H1 (cell line): ENCODE data around the gene PGM1. TPM values are rescaled to one million over a fixed set of nuclear protein-coding genes. Genes with fewer than 3 reads are reported as not detected.

Experiments used
- MAFK ChIP-seq: IDR thresholded peaks from 2 replicates; pipeline ENCODE4 v1.6.1; 2012; ENCODE audit warnings: low read depth, mild to moderate bottlenecking, improper control_type of control experiment, low read length
- RAD21 ChIP-seq, 2 experiments: IDR thresholded peaks in 1 of 2; conservative IDR thresholded peaks in 1 of 2; 2 replicates each; pipeline ENCODE4 v1.6.1; 2011; ENCODE audit warnings: low read depth in 2 of 2, low read length in 2 of 2, improper control_type of control experiment in 1 of 2, inconsistent platforms in 1 of 2, mild to moderate bottlenecking in 1 of 2, moderate library complexity in 1 of 2
- RFX5 ChIP-seq: IDR thresholded peaks from 2 replicates; pipeline ENCODE4 v1.6.1; 2011; ENCODE audit warnings: low read depth, low read length, improper control_type of control experiment, borderline replicate concordance
- polyA plus RNA-seq, 7 experiments: library from polyadenylated mRNA; depleted of rRNA in 3 of 7; stranded (reverse) in 5 of 7; unstranded in 2 of 7; fragments of >200 nt in 5 of 7; fragments of 200-250 nt in 2 of 7; gene quantifications; 1 replicate in 5 of 7; 2 replicates in 1 of 7; 4 replicates in 1 of 7; pipeline versions ENCODE4 v1.2.1 to v1.2.3, GENCODE V29; 2011 to 2013; ENCODE audit warnings: missing spikeins in 2 of 7, mixed read lengths in 2 of 7
- total RNA-seq: library from RNA; stranded (reverse); fragmentation: NEBNext Ultra II Directional; extraction: Animal tissue kit (Norgen Biotek cat#: 25700); gene quantifications from 2 replicates; pipeline ENCODE4 v1.2.1, GENCODE V29; 2021
- TF ChIP-seq, protein P1 (sequence below): fragments of 300-600 bp; sonication (generic); IDR thresholded peaks from 2 replicates; pipeline ENCODE4 v1.7.1; 2012; ENCODE audit warnings: low read length, moderate library complexity, mild to moderate bottlenecking, inconsistent platforms; ENCODE audit not compliant: insufficient replicate concordance

PGM1 gene
- total and polyA plus RNA-seq, 2 of the 8 experiments (the other 6 are each of a cell fraction or from before 2014, with no cell fraction given), result 33.0 to 65.4 TPM

DNA sequence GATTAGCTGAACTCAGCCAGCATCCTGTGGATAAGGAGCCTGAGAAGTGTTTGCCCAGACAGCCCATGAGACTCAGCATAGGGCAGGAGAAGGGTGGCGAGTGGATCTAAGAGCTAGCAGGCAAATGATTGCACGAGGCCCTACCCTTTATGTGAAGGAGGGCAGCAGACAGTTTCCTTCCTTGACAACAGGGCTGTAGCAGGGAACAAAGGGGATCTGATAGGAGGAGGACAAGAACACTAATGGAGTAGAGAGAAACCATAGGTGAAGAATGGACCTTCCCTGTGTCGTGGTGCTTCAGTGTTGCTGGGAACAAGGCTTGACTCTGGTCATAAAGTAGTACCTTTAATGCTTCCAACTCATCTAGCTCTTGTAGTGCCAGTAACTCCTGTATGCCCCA, 84.3 kb downstream of the PGM1 start (continued):
- TF ChIP-seq MAFK, result no peak
- no peak for TF ChIP-seq RAD21 (IDR thresholded peaks at IDR 0.05 in 1 of 2, conservative IDR thresholded peaks at IDR 0.05 in 1 of 2; ENCODE audit: low read depth in 2 of 2, low read length in 2 of 2)
- TF ChIP-seq, protein P1, sequence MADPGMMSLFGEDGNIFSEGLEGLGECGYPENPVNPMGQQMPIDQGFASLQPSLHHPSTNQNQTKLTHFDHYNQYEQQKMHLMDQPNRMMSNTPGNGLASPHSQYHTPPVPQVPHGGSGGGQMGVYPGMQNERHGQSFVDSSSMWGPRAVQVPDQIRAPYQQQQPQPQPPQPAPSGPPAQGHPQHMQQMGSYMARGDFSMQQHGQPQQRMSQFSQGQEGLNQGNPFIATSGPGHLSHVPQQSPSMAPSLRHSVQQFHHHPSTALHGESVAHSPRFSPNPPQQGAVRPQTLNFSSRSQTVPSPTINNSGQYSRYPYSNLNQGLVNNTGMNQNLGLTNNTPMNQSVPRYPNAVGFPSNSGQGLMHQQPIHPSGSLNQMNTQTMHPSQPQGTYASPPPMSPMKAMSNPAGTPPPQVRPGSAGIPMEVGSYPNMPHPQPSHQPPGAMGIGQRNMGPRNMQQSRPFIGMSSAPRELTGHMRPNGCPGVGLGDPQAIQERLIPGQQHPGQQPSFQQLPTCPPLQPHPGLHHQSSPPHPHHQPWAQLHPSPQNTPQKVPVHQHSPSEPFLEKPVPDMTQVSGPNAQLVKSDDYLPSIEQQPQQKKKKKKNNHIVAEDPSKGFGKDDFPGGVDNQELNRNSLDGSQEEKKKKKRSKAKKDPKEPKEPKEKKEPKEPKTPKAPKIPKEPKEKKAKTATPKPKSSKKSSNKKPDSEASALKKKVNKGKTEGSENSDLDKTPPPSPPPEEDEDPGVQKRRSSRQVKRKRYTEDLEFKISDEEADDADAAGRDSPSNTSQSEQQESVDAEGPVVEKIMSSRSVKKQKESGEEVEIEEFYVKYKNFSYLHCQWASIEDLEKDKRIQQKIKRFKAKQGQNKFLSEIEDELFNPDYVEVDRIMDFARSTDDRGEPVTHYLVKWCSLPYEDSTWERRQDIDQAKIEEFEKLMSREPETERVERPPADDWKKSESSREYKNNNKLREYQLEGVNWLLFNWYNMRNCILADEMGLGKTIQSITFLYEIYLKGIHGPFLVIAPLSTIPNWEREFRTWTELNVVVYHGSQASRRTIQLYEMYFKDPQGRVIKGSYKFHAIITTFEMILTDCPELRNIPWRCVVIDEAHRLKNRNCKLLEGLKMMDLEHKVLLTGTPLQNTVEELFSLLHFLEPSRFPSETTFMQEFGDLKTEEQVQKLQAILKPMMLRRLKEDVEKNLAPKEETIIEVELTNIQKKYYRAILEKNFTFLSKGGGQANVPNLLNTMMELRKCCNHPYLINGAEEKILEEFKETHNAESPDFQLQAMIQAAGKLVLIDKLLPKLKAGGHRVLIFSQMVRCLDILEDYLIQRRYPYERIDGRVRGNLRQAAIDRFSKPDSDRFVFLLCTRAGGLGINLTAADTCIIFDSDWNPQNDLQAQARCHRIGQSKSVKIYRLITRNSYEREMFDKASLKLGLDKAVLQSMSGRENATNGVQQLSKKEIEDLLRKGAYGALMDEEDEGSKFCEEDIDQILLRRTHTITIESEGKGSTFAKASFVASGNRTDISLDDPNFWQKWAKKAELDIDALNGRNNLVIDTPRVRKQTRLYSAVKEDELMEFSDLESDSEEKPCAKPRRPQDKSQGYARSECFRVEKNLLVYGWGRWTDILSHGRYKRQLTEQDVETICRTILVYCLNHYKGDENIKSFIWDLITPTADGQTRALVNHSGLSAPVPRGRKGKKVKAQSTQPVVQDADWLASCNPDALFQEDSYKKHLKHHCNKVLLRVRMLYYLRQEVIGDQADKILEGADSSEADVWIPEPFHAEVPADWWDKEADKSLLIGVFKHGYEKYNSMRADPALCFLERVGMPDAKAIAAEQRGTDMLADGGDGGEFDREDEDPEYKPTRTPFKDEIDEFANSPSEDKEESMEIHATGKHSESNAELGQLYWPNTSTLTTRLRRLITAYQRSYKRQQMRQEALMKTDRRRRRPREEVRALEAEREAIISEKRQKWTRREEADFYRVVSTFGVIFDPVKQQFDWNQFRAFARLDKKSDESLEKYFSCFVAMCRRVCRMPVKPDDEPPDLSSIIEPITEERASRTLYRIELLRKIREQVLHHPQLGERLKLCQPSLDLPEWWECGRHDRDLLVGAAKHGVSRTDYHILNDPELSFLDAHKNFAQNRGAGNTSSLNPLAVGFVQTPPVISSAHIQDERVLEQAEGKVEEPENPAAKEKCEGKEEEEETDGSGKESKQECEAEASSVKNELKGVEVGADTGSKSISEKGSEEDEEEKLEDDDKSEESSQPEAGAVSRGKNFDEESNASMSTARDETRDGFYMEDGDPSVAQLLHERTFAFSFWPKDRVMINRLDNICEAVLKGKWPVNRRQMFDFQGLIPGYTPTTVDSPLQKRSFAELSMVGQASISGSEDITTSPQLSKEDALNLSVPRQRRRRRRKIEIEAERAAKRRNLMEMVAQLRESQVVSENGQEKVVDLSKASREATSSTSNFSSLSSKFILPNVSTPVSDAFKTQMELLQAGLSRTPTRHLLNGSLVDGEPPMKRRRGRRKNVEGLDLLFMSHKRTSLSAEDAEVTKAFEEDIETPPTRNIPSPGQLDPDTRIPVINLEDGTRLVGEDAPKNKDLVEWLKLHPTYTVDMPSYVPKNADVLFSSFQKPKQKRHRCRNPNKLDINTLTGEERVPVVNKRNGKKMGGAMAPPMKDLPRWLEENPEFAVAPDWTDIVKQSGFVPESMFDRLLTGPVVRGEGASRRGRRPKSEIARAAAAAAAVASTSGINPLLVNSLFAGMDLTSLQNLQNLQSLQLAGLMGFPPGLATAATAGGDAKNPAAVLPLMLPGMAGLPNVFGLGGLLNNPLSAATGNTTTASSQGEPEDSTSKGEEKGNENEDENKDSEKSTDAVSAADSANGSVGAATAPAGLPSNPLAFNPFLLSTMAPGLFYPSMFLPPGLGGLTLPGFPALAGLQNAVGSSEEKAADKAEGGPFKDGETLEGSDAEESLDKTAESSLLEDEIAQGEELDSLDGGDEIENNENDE, result no peak
- TF ChIP-seq RFX5, result no peak; the same call in 1 of the 2 replicates
